Stimulated activated CD4-positive, alpha-beta T cell treated with anti-CD3 and anti-CD28 coated beads, Interleukin-1b, Interleukin-23, amount 100 ng/mL, for 48 hours (primary cell): ENCODE results near the gene RBM43.

Experiments
- DNase-seq: peaks from one replicate; pipeline ENCODE4 v3.0.0-alpha.2; 2020

The RBM43 gene

GRCh38 chr2:151206446-151206968, 55.2 kb downstream of the RBM43 start:
- no peak for DNase-seq

- DNase-seq: no peak
Observed at GRCh38 chr2:151205571-151205970, 56.1 kb downstream of the RBM43 start.

- DNase-seq: no peak
Observed at GRCh38 chr2:151204756-151205155, 56.9 kb downstream of the RBM43 start.

GRCh38 chr2:151200844-151201243, 60.8 kb downstream of the RBM43 start:
- no peak for DNase-seq

GRCh38 chr2:151200277-151200676, 61.4 kb downstream of the RBM43 start:
- no peak for DNase-seq

- DNase-seq: no peak
Observed at GRCh38 chr2:151198645-151199044, 63.0 kb downstream of the RBM43 start.
